Fibroblast of lung (primary cell): Measurements from ENCODE around the gene EPS15.

Experiments used
- CTCF ChIP-seq, 2 donors: IDR thresholded peaks in 1 of 2; conservative IDR thresholded peaks in 1 of 2; 1 replicate in 1 of 2; 2 replicates in 1 of 2; pipeline ENCODE4 v1.5.1; 2011 to 2012; ENCODE audit warnings: low read length in 2 of 2, control low read depth in 1 of 2, inconsistent platforms in 1 of 2, low read depth in 1 of 2, mild to moderate bottlenecking in 1 of 2
- EZH2 ChIP-seq: IDR thresholded peaks from 2 replicates; pipeline ENCODE4 v1.5.1; 2012; ENCODE audit warnings: low read length, control low read depth, mild to moderate bottlenecking; ENCODE audit errors: missing control alignments

GRCh38 chr1:51512606-51513005 is 6.5 kb downstream of the EPS15 start:
- TF ChIP-seq CTCF (conservative IDR thresholded peaks at IDR 0.05 in 1 of 2, IDR thresholded peaks at IDR 0.05 in 1 of 2; ENCODE audit: low read depth in 1 of 2, low read length in 2 of 2) (no peak), EZH2 (no peak)
